T47D (cell line): ENCODE data around the gene EGR4.
A peak's percentile ranks its signal among the peaks of the same experiment; 100 is the strongest.

Experiments
- DNase-seq, 2 experiments: peaks; one replicate each; pipeline versions ENCODE4 v3.0.0 to v3.0.0-alpha.2; 2011 to 2012; ENCODE audit warnings: low read depth in 1 of 2, low spot score in 1 of 2
- JUND ChIP-seq: IDR thresholded peaks from 2 replicates; pipeline ENCODE4 v1.6.1; 2012; ENCODE audit warnings: low read depth
- in situ Hi-C: cut with HindIII; loops from 2 replicates; pipeline ENCODE4 v1.10.0; 2016; ENCODE audit warnings: low sequenced_read_pairs, low pct_unique_long_range_greater_than_20kb

EGR4 gene

DNA sequence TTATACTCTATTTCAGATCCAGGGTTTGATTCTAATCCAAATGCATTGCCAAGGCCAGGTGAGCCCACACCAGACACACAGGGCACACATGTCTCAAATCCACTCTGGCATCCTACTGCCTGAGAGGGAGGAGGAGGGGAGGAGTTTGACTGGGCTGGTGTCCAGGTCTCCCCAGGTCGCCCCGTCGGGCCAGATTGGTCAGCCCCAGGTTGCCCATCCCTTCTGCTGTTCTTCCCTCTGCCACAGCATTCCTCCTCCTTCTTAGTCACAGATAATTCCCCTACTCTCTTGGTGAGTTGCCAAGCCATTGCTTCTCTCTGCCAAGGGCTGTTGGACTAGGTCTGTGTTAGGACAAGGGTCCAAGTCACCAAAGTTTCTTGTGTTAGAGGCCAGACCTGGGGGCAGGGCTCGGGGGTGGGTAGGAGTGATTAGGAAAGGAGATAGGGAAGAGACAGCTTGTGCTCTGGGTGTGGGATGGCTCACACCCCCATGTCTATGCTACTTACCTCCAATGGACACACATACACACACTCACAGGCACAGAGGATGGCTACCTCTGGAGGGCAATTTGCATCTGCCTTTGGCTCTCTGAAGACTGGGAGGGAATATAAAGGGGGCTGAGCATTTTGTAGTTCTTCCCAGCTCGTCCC lies 2.5 kb upstream of the EGR4 start:
- in situ Hi-C loops = no loop called here
- TF ChIP-seq JUND = no peak
- no peak for DNase-seq

- DNase-seq = no peak
- in situ Hi-C loops = no loop called here
- TF ChIP-seq JUND = no peak
Measured at GRCh38 chr2:73294239-73294638, 891 bp upstream of the EGR4 start.

- in situ Hi-C loops = no loop called here
Measured at GRCh38 chr2:73292906-73293533, 328 bp downstream of the EGR4 start.

GRCh38 chr2:73292316-73292905 lies 937 bp downstream of the EGR4 start:
- no peak for TF ChIP-seq JUND
- no peak for DNase-seq
- in situ Hi-C loops = no loop called here

More at GRCh38 chr2:73292906-73293533, 328 bp downstream of the EGR4 start:
- DNase-seq = no peak
- no peak for TF ChIP-seq JUND

DNA sequence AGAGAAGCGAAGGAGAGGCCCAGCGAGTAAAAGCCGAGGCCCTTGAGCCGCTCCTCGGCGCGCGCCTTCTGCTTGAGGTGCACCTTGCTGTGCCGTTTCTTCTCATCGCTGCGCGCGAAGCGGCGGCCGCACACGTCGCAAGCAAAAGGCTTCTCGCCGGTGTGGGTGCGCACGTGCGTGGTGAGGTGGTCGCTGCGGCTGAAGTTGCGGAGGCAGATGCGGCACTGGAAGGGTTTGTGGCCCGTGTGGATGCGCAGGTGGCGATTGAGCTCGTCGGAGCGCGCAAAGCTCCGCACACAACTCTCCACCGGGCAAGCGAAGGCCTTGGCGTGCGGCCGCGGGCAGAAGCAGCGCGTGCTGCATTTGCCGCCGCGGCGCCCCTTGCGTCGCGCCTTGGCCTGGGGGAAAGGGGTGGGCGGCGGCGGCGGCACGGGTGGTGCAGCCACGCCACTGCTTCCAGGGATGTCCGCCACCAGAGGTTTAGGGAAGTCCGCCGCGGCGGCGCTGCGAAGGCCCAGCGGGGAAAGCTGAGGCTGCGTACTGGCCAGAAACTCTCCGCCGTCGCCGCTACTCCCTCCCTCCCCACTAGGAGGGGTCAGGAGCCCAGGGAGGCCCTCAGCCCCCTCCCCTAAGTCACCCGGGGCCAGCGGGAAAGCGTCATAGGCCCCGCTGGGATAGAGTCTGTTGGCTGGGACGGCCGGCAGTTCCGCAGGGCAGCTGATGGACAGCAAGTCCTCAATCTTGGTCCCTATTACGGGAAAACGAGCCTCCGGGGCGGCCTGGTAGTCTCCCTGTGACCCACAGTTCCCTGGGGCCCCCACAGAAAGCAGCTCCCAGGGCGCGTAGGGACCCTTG lies 1.7 kb downstream of the EGR4 start:
- in situ Hi-C loops = no loop called here
- no peak for TF ChIP-seq JUND
- no peak for DNase-seq

GRCh38 chr2:73291093-73291460 lies 2.3 kb downstream of the EGR4 start:
- peak; percentile 48 to 64 for DNase-seq
- no peak for TF ChIP-seq JUND
- in situ Hi-C loops = no loop called here

GRCh38 chr2:73290049-73290839 lies 3.1 kb downstream of the EGR4 start:
- DNase-seq = peak; percentile 56 to 73
- in situ Hi-C loops = no loop called here
- TF ChIP-seq JUND = no peak

DNA sequence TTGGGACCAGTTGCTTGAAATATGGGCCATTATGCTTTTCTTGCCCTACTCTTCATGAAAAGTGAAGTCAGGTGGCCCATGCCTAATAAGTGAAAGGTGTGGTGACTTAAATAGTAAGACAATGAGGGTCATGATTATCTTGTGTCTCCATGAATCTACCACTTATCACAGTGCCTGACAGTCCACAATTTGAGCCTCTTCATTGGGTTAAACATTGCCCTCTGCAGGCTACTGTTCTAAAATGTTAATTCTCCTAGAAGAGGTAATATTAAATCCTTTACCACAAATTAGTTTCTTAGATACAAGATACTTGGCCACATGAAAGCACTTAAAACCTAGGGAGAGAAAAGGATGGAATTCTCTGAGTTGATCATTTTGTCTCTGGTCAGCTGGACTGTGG lies 4.0 kb downstream of the EGR4 start:
- DNase-seq = no peak
- in situ Hi-C loops = no loop called here
- TF ChIP-seq JUND = no peak

DNA sequence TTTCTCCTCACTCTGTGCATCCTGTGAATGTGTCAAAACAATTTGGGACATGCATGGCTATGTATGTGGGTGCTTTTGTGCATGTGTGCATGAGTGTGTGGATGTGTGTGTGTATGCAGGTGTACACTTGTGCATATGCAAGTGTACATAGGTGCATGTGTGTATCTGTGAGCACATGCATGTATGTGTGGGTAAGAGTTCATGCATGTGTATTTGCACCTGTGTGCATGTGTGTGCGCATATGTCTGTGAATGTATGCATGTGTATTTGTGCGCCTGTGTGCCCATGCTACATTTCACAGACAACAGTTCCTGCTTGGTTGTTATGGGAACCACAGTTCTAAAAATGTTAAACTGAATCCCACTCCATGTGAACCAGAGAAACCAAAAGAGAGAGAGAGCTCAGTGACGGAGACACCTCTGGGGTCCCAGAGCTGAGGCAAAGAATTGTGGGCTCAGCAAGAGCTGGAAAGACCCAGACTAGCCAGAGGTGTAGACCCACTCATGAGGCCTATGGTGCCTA lies 7.2 kb downstream of the EGR4 start:
- DNase-seq = no peak
- in situ Hi-C loops = no loop called here
- no peak for TF ChIP-seq JUND

DNA sequence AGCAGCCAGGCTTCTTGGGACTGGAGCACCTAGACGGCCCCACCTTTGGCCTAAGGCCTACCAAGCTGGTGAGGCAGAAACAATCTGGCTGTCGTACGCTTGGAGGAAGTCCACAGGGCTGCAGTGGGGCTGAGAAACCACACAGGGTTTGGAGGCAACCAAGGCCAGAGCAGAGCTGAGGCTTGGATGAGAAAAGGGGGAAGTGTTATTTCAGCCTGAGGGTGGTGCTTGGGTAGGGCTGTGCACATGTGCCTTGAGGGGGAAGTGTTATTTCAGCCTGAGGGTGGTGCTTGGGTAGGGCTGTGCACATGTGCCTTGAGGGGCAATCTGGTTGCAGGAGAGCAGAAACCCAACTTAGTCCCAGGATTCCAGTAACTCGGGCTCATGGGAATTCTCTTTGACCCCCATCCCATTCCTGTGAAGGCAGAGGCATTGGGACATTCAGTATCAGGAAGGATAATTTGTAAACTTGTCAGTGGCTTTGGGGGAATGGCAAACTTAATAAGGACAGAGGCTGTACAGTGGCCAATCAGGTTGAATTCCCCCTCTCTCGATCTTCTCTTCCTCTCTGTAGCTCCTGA lies 8.1 kb downstream of the EGR4 start:
- no peak for TF ChIP-seq JUND
- in situ Hi-C loops = no loop called here
- no peak for DNase-seq

- no peak for TF ChIP-seq JUND
- DNase-seq = no peak
Measured at GRCh38 chr2:73284296-73285158, 8.8 kb downstream of the EGR4 start, which contains the start of gene FBXO41. Gene FBXO41 (minus strand): TSS chr2:73284478. CDS start chr2:73269630, 14,848 bp downstream.

More at GRCh38 chr2:73284296-73285158, 8.8 kb downstream of the EGR4 start, which contains the start of gene FBXO41:
- in situ Hi-C loops = no loop called here
